Inferior parietal cortex (tissue), 1 donor: ENCODE results near the gene DCTN5.
"Not testable (repeated sequence)": the region's sequence is repeated elsewhere in the genome, so short reads cannot be mapped to it uniquely, and the experiment has no call there.

ENCODE experiments used
- DNase-seq: peaks from one replicate; pipeline ENCODE4 v3.0.0-alpha.2; 2016; ENCODE audit errors: extremely low spot score

Gene DCTN5

DNA sequence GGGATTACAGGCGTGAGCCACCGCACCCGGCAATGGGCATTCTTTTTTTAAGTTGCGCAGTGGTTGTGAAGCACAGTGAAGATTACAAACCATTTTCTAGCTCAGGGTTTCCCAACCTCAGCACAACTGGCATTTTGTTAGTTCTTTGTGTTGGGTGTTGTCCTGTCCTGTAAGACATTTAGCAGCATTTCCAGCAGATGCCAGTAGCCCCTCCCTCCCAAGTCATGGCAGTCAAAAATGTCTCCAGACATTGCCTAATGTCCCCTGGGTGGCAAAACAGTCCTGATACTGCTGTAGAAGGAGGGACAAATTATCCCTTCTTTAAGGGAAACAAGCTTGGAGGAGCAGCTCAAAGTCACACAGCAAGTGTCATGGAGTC lies 53.0 kb downstream of the DCTN5 start:
- no peak for DNase-seq

DNA sequence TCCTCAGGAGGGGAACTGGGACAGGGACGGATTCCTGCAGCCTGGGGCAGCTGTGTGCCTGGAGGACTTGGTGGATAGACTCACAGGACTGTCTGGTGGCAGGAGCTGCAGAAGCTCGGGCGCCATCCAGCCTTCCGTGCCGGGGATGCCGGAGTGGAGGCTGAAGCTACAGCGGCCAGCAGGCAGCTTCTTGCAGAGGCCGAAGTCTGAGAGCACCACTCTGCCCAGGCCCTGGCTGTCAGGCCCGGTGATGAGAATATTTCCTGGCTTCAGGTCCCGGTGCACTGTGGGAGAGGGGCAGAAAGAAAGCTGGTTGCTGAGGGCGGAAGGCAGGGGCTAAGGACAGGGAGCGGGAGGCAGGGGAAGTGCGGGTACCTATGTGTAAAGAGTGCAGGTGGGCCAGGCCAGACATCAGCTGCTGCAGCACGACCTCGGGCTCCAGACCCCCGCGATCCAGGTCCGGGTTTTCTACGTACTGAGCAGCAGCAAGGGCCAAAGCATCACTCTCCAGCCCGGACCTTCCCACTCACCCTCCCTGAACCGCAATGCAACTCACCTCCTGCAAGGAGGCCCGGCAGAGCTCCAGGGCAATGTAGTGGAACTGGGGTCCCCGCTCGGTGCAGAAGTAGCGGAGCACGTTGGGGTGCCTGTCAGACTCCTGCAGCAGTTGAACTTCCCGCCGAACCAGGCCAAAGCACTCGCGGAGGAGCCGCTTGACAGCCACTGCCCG lies 53.5 kb downstream of the DCTN5 start:
- DNase-seq: no peak

DNA sequence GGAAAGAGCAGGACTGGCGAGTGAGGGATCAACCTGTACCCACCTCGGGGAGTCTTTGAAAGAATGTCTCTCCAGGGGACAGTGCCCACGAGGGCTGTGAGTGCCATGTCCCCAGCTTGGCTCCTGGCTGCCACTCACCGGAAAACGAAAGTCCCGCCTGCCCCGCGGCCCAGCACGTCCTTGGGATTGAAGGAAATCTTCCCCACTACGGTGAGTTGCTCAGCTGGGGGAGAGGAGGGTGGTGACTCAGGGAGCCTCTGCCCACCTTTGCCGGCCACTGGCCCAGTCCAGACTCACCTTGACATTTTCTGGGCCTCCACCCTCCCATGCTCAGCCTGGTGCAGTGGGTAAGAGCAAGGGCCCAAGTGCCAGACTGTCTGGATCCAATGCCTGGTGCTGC lies 54.5 kb downstream of the DCTN5 start:
- no peak for DNase-seq

DNA sequence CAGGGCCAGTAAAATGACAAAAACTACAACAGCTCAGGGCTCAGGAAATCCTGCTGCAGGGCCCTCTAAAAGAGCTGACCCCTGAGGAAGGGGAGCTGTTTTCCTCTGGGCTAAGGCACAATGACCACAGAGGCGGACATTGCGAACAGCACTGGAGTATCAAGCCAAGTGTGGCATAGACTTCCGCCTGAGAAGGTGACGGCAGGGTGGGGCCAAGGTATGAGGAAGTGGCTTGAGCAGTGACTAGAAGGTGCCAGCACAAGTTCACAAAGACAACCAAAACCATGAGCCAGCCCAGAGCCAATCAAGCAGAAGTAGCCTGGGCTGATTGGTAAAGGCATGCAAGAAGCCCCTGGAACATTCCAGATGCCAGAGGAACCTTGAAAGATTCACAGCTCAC lies 57.8 kb downstream of the DCTN5 start:
- DNase-seq: no peak

DNA sequence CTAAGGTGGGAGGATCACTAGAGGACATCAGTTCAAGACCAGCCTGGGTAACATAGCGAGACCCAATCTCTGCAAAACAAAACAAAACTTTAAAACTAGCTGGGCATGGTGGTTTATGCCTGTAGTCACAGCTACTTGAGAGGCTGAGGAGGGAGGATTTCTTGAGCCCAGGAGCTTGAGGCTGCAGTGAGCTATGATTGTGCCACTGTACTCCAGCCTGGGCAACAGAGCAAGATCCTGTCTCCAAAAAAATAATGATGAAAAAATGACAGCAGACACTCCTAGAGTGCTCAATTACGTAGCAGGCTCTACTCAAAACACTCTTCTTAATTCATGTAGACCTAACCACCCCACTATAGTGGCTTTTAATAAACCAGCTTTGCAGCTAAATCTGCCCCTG lies 58.8 kb downstream of the DCTN5 start:
- no peak for DNase-seq

DNA sequence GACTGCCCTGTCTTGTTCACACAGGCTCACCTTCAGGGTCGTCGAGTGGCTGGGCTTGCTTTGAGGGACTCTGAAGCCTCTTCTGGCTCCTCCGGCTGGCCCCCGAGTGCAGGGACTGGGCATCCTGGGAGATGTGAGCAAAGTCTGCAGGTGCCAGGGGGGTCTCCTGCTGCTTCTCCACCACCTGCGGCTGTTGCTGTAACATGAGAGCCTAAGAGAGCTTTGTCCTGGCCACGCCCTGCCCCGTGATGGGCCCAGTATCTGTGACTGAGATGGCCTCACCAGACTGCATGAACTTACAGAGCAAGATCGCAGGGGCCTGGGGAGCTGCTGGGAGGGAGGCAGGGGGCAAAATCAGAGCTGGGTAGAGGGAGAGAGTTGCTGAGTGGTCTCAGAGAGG lies 59.2 kb downstream of the DCTN5 start:
- DNase-seq: no peak

DNA sequence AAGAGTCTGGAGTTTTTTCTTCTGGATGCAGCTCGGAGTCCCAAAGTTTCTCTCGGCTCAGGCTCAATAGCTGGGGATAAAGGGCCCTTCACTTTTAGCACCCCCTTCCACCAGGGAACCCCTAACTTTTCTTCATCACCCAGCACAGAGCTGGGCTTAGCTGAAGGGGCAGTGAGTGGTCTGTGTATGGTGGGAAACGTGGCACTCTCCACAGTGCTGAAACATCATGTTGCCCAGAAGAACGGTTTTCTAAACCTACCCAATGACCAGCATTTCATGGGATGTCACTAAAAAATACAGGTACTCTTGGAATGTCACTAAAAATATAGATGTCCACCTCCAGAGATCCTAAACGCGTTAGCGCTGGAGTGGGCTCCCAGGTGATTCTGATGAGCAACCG lies 59.8 kb downstream of the DCTN5 start:
- DNase-seq: no peak

DNA sequence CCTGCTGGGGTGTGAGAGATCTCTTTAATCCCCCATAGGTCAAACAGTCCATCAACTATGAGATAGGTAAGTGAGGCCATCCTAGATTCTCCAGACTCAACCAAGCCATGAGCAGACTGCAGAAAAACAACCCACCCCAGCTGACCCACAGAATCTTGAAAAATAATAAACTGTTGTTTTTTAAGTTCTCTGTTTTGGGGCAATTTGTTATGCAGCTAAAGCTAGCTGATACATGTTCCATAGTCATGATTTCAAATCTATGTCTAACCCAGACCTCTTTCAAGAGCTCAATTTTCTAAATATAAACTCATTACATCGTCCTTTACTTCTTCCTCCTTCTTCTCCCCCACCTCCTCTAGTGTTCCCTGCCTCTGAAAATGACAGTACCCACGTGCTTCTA lies 61.7 kb downstream of the DCTN5 start:
- no peak for DNase-seq

DNA sequence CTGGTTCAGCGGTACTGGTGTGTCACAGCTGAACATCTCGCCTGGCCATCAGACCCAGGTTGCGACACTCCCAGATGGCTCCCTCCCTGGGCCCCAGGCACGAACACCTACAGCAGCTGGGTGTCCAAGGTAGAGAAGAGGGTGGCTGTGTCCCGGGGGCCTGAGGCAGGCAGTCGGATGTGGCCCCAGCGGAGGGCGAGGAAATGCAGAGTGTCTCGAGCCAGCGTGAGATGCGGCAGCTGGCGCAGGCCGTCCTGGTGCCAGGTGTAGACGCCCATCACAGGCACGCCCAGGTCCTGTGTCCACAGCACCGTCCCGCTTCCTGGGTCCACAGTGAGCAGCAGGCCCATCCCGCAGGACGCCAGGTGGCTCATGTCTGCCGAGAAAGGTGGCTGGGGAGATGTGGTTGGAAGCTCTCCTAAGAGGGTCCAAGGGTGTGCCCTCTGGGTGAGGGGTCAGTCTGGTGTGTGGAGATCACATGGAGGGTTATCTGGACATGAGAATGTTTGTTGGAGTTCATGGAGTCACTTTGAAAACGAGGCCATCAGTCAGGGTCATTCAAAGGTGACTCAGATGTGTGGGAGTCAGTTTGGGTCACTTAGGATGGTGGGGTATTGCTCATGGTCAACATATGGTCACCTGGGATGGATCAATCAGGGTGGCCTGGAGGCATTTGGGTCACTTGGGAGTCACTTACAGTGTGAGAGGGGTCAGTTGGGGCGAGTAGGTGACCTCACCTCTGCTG lies 63.7 kb downstream of the DCTN5 start:
- no peak for DNase-seq

DNA sequence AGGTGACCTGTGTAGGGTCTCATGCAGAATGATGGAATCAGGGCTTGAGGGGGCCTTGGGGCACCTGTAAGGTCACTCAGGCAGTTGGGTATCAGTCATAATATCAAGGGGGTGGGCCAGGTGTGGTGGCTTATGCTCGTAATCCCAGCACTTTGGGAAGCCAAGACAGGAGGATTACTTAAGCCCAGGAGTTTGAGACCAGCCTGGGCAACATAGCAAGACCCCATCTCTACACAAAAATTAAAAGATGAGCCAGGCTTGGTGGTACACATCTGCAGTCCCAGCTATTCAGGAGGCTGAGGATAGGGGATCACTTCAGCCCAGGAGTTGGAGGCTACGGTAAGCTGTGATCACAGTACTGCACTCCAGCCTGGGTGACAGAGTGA lies 64.2 kb downstream of the DCTN5 start:
- no peak for DNase-seq

DNA sequence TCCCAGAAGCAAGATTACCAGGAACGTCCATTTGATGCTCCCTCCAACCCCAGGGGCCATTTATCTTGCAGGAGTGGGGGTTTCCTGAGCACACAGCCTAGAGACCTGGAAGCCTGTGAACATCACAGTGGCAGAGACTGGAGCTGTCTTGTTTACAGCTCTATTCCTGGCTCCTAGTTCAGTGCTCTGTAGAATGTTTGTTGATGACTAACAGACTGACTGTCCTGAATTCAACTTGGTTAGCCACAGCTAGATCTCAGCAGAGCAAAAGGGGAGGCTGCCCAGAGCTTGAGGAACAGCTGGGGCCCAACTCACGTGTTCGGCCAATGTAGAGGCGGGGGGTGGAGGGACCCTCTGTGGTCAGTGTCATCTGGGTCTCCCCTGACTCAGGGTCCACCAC lies 65.2 kb downstream of the DCTN5 start:
- DNase-seq: no peak

DNA sequence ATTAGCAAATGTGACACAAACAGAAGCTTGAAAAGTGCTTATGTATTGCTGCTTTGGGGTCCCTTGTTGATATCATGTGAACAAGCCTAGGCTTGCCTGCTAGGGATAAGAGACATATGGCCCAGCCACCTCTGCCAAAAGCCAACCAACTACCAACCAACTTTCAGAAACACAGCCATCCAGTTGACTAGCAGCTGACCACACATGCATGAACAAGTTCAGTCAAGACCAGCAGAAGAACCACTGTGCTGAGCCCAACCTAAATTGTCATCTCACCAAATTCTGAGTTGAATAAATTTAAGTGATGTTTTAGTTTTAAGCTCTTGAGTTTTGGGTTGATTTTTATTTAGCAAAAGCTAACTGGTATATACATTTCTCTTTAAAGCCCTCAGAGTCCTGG lies 68.3 kb downstream of the DCTN5 start:
- no peak for DNase-seq

DNA sequence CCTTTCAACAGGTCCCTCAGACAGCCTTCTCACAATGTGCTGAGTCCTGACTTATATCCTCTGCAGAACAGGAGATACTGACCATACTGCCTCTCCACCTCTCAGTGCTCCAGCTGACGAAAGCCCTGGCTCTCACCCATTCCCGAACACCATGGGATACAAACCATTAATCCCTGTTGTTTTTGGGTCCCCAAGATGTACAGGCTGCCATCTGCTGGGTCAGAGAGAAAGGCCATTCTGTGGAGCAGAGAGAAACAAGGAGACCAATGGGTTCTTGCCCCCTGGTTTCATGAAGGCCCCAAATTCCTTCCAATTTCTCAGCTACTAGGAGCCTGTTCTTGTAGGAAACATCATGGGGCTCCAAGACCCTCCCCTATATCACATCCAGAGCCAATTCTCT lies 68.7 kb downstream of the DCTN5 start:
- DNase-seq: no peak

DNA sequence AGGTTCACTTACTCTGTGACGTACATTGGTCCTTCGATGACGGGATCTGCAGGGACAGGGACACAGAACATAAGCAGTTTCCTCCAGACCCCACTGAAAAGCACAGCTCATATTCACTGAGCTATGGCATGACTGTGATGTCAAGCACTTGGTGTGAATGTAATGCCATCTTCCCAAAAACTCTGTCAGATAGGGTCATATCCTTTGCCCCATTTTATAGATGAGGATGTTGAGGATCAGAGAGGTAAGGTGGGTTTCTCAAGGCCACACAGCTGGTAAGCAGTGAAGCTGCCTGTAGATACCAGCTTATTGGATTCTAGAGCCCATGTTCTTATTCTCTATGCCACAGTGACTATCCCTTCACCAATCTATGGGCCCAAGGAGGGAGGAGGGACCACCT lies 69.2 kb downstream of the DCTN5 start:
- no peak for DNase-seq

DNA sequence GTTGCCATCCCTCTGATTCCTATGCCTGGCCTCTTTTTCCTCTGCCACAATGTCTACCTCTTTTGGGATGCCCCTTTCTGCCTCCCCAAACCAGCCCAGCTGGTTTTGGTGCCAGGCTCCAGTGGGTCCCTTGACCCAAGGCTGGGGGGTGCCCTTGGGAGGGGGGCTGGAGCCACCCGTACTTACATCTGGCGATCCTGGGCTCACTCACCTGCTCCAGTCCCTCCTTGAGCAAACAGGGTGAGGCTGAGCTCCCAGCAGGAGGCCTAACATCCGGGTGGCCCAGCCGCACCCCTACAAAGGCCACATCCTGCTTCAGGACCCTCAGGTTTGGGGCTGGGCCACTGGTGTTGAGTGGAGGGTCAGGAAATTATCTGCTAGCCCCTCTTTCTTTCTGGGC lies 70.5 kb downstream of the DCTN5 start:
- DNase-seq: no peak

DNA sequence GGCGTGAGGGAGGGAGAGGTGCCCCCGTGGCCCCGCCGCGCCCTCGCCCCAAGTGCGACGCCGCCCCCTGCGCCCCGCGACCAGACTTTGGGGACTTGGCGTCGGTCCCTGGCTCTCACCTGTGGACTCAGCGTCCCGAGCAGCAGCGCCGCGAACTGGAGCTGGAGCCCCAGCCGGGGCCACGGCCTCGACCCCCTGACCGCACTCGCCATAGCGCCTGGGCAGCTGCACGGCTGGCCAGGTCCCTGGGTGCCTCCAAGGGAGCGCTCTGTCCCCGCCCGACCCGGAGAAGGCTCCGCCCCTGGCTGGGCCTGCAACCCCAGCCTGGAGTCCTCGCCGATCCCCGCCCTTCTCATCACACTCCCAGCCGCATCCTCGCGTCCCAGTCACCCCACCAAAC lies 71.7 kb downstream of the DCTN5 start, which contains the start of gene ERN2:
Gene ERN2 (minus strand): TSS at position 247 of the 400 bp plus-strand sequence. CDS start 35 bp downstream, at position 212.
- DNase-seq: no peak

DNA sequence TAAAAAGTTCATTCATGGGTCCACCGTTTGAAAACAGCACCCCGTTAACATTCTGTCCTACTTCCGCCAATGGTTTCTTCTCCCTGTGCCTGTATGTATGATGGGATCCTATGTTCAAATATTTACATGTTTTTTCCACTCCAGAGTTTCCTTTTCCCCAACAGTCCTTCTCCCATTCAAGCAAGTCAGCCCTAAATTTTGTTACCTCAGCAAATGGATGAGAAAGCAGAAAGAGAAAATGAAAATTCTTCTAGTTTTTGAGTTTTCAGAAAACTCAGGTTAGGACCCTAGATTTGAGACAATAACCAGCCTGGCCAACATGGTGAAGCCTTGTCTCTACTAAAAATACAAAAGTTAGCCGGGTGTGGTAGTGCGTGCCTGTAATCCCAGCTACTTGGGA lies 75.2 kb downstream of the DCTN5 start:
- DNase-seq: no peak

DNA sequence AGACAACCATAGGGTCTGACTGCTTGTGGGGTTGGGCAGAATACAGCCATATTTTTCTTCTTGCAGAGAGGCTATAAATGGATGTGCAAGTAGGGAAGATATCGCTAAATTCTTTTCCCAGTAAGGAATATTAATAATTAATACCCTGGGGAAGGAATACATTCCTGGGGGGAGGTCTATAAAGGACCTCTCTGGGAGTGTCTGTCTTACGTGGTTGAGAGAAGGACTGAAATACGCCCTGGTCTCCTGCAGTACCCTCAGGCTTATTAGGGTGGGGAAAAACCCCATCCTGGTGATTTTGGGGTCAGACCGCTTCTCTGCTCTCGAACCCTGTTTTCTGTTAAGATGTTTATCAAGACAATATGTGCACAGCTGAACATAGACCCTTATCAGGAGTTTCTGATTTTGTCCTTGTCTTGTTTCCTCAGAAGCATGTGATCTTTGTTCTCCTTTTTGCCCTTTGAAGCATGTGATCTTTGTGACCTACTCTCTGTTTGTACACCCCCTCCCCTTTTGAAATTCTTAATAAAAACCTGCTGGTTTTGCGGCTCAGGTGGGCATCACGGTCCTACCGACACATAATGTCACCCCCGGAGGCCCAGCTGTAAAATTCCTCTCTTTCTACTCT lies 81.5 kb downstream of the DCTN5 start:
- DNase-seq: not testable (repeated sequence)

DNA sequence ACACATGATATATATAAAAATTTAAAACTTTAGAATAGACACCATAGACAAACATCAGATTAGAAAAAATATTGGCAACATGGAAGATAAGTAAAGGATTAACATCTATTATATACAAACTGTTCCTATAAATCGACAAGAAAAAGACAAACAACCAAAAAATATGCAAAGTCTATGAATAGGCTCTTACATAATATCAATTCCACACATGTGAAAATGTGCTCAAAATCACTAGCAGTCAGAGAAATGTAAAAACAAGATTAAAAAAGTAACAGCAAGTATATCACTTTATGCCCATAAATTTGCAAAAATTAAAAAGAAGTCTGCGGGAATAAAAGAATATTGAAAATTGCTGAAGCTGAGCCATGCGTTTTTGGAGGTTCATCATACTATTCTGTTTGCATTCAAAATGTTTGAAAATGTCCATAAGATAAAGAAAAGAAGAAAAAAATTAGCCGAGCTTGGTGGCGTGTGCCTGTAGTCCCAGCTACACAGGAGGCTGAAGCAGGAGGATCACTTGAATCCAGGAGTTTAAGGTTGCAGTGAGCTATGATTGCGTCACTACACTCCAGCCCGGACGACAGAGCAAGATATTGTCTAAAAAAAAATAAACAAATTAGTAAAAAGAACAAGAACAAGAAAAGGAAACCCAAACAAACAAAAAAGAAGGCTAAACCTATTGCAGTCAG lies 83.0 kb downstream of the DCTN5 start:
- DNase-seq: peak; percentile 26

DNA sequence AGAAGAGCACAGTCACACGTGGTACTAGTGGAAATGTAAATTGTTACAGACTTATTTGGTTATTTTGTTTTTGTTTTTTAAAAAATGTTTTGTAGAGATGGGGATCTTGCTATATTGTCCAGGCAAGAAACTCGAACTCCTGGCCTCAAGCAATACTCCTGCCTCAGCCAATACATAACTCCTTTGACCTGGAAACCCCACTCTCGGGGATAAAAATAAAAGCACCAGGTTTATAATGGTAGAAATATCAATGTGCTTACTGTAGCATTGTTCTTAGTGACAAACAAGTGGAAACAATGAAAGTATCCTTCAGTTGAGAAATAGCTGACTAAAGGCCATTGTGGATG lies 83.5 kb downstream of the DCTN5 start:
- DNase-seq: no peak

DNA sequence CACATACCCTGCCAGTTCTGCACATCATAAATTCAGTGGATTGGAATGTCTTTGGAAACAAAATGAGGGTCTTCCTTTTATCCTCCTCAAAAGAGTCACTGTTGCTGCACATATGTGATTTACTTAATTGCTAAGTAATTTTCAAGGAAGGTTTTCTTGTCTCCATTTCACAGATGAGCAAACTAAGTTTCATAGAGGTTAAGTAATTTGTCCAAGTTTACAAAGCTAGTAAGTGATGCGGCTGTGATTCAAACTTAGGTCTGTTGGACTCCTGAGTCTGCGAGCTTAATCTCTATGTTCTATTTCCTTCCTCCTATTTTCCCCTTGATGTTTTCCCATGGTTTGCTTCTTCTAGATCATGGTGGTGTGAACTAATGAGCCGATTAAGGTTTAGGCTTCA lies 85.4 kb downstream of the DCTN5 start:
- DNase-seq: no peak
